Measurements from ENCODE around the gene ZMIZ1.

Gene ZMIZ1

GRCh38 chr10:79136236-79137005 lies 67.7 kb downstream of the ZMIZ1 start:
- peaks cover 26% of the 10 kb centered on the region for H3K4me1 ChIP-seq (ENCODE audit: control insufficient read depth, low read depth, low read length)
- no peak overlapping the region for H3K4me3 ChIP-seq (ENCODE audit: low read length)
- H3K27ac ChIP-seq (ENCODE audit: low read length): no peak overlapping the region
- no peak overlapping the region for H3K9ac ChIP-seq (ENCODE audit: low read length)
- no peaks in the 10 kb centered on the region for H3K27me3 ChIP-seq (ENCODE audit: control insufficient read depth, insufficient read depth, low read length)
- no peaks in the 10 kb centered on the region for H3K9me3 ChIP-seq (ENCODE audit: control insufficient read depth, low read depth, low read length)
- peaks cover 4% of the 10 kb centered on the region for H3K36me3 ChIP-seq (ENCODE audit: control insufficient read depth, low read depth, low read length)

DNA sequence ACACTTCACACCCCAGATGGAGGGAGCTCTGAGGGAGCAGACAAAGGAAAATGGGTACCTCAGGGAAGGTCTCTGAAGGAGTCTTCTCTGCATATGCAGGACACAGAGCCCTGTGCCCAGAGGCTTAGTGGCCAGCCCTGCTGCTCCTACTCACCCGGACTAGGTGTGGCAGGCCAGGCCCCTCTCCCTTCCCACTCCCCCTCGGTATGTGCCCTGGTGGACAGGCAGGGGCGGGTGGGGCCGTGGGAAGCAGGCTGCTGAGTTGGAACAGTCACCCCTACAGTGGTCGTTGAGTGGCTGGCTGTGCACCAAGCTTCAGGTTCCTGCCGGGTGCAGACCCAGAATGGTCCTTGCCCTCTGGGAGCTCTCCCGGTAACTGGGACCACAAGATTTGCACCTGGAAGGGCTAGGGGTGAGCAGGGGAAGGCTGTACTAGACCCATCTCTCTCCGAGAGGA lies 68.6 kb downstream of the ZMIZ1 start:
- Histone ChIP-seq H3K9ac (ENCODE audit: low read length) (no peak overlapping the region), H3K4me3 (ENCODE audit: low read length) (no peak overlapping the region), H3K9me3 (ENCODE audit: control insufficient read depth, low read depth, low read length) (no peaks in the 10 kb centered on the region), H3K27me3 (ENCODE audit: control insufficient read depth, insufficient read depth, low read length) (no peaks in the 10 kb centered on the region), H3K36me3 (ENCODE audit: control insufficient read depth, low read depth, low read length) (peaks cover 4% of the 10 kb centered on the region), H3K27ac (ENCODE audit: low read length) (no peak overlapping the region), H3K4me1 (ENCODE audit: control insufficient read depth, low read depth, low read length) (peaks cover 21% of the 10 kb centered on the region)

GRCh38 chr10:79137826-79138225 lies 69.1 kb downstream of the ZMIZ1 start:
- no peaks in the 10 kb centered on the region for H3K27me3 ChIP-seq (ENCODE audit: control insufficient read depth, insufficient read depth, low read length)
- peaks cover 16% of the 10 kb centered on the region for H3K4me1 ChIP-seq (ENCODE audit: control insufficient read depth, low read depth, low read length)
- no peaks in the 10 kb centered on the region for H3K9me3 ChIP-seq (ENCODE audit: control insufficient read depth, low read depth, low read length)
- no peak overlapping the region for H3K27ac ChIP-seq (ENCODE audit: low read length)
- no peak overlapping the region for H3K4me3 ChIP-seq (ENCODE audit: low read length)
- peaks cover 4% of the 10 kb centered on the region for H3K36me3 ChIP-seq (ENCODE audit: control insufficient read depth, low read depth, low read length)
- no peak overlapping the region for H3K9ac ChIP-seq (ENCODE audit: low read length)

DNA sequence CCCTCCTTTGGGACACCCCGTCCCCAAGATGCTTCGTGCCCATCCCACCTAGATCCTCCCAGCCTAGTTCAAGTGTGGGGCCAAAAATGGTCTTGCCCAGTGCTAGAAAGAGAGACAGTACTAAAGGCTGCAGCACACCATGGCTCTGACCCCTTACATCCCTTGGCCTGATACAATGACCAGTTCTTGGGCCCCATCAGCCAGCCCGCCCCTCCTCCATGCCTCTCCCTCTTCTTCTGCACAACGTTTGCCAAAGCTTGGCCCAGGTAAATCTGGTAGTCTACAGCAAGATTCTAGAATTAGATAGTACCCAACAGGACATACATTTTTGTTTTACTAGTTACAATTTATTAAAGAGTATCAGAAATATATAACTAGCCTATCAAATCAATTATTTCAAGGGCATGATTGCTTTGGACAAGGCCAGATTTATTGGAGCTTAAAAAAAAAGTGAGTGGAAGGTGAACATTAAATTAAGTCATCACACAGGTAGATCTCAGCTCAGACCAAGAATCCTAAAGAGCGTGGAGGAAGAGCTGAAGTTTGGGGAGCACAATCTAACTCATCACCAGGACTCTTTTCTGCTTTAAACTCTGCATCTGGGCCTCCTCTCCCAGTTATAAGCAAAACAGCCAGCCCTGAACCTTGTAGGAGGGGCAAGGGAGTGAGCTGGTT lies 69.8 kb downstream of the ZMIZ1 start:
- Histone ChIP-seq H3K9me3 (ENCODE audit: control insufficient read depth, low read depth, low read length) (no peaks in the 10 kb centered on the region), H3K9ac (ENCODE audit: low read length) (no peak overlapping the region), H3K27ac (ENCODE audit: low read length) (no peak overlapping the region)

DNA sequence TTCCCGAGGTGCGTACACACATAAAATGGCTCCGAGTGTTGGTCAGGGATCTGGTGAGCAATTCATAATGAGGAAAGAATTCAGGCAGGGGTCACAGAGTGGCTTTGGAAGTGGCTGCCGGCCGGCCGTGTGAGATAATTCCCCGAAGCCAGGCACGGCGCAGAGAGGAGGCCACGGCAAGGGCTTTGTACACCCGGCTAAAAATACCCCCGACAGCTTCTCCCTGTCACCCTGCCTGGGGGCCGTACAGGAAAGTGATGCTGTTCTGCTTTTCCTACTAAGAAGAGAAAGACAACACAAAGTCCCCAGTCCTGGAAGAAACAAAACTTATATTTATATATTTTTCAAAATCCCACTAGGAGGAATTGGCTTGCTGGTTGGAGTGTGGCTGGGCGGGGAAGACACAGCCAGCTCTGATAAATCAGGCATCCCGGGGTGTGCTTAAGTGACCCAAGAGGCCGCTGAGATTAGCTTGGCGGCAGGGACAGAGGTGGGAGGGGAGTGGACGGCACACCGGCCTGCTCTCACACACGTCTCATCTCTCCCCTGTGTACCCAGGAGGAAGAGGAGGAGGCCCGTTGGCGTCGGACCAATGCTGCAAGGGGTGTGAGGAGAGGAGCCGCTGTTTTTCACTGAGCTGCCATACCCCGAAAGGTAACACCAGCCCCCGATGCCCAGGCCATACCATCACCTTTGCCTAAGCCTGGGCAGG lies 70.5 kb downstream of the ZMIZ1 start:
- H3K9me3 ChIP-seq (ENCODE audit: control insufficient read depth, low read depth, low read length): no peaks in the 10 kb centered on the region
- no peaks in the 10 kb centered on the region for H3K27me3 ChIP-seq (ENCODE audit: control insufficient read depth, insufficient read depth, low read length)
- peaks cover 4% of the 10 kb centered on the region for H3K36me3 ChIP-seq (ENCODE audit: control insufficient read depth, low read depth, low read length)
- H3K4me1 ChIP-seq (ENCODE audit: control insufficient read depth, low read depth, low read length): peaks cover 11% of the 10 kb centered on the region
- no peak overlapping the region for H3K27ac ChIP-seq (ENCODE audit: low read length)
- H3K4me3 ChIP-seq (ENCODE audit: low read length): no peak overlapping the region
- no peak overlapping the region for H3K9ac ChIP-seq (ENCODE audit: low read length)

More for the DNA sequence above, 69.8 kb downstream of the ZMIZ1 start:
- Histone ChIP-seq H3K4me3 (ENCODE audit: low read length) (no peak overlapping the region), H3K27me3 (ENCODE audit: control insufficient read depth, insufficient read depth, low read length) (no peaks in the 10 kb centered on the region), H3K36me3 (ENCODE audit: control insufficient read depth, low read depth, low read length) (peaks cover 4% of the 10 kb centered on the region), H3K4me1 (ENCODE audit: control insufficient read depth, low read depth, low read length) (peaks cover 11% of the 10 kb centered on the region)

DNA sequence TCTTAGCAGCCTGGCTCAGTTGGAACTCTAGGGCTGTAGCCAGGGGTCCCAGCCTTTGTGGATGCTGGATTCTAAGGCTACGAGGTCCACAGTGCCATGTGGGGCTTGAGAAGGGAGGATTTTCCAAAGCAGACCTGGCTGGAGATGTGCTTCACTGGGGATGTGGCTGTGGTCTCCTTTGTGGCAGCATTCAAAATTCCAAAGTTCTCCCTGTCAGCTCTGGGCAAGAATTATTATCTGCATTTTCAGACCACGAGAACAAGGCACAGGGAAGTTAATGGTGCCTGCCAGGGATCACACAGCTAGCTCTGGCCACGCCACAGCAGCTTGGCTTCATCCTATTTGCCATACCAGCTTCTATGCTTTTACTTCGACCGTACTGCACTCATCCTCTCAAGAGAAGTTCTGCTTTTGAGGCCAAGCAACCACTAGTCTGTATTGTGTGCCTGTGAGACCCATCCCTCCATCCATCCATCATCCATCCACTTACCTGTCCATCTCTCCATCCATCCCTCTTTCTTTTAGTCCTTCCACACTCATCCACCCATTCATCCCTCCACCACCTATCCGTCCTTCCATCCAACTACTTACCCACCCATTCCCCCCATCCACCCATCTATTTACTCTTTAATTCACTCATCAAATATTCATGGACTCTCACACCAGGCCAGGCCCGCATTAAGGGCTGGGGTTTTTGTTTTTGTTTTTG lies 71.5 kb downstream of the ZMIZ1 start:
- Histone ChIP-seq H3K27ac (ENCODE audit: low read length) (no peak overlapping the region), H3K9me3 (ENCODE audit: control insufficient read depth, low read depth, low read length) (no peaks in the 10 kb centered on the region), H3K9ac (ENCODE audit: low read length) (no peak overlapping the region), H3K4me1 (ENCODE audit: control insufficient read depth, low read depth, low read length) (peaks cover 18% of the 10 kb centered on the region), H3K27me3 (ENCODE audit: control insufficient read depth, insufficient read depth, low read length) (no peaks in the 10 kb centered on the region), H3K36me3 (ENCODE audit: control insufficient read depth, low read depth, low read length) (peaks cover 4% of the 10 kb centered on the region), H3K4me3 (ENCODE audit: low read length) (no peak overlapping the region)

- peaks cover 4% of the 10 kb centered on the region for H3K36me3 ChIP-seq (ENCODE audit: control insufficient read depth, low read depth, low read length)
- no peak overlapping the region for H3K4me3 ChIP-seq (ENCODE audit: low read length)
- no peaks in the 10 kb centered on the region for H3K27me3 ChIP-seq (ENCODE audit: control insufficient read depth, insufficient read depth, low read length)
- H3K9me3 ChIP-seq (ENCODE audit: control insufficient read depth, low read depth, low read length): no peaks in the 10 kb centered on the region
- peaks cover 18% of the 10 kb centered on the region for H3K4me1 ChIP-seq (ENCODE audit: control insufficient read depth, low read depth, low read length)
- no peak overlapping the region for H3K27ac ChIP-seq (ENCODE audit: low read length)
- no peak overlapping the region for H3K9ac ChIP-seq (ENCODE audit: low read length)
Measured at GRCh38 chr10:79140855-79141254, 72.1 kb downstream of the ZMIZ1 start.

DNA sequence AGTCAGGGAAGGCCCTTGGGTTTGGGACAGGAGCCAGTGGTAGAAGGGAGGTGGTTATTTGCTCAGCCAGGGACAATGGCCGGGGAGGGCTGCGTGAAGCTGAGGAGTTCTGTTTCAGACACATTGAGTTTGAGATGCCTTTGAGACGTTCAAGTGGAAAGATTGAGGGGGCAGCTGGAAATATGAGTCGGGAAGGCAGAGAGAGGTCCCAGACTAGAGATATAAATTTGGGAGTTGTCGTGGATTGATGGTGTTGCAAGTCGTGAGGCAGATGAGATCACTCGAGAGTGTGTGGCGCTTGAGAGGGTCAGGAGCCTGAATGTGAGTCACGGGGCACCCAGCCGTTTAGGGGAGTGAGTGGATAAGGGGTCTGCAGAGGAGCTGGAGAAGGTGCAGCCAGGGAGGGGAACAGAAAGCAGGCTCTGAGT lies 73.3 kb downstream of the ZMIZ1 start:
- no peaks in the 10 kb centered on the region for H3K27me3 ChIP-seq (ENCODE audit: control insufficient read depth, insufficient read depth, low read length)
- peaks cover 18% of the 10 kb centered on the region for H3K4me1 ChIP-seq (ENCODE audit: control insufficient read depth, low read depth, low read length)
- H3K27ac ChIP-seq (ENCODE audit: low read length): no peak overlapping the region
- no peak overlapping the region for H3K9ac ChIP-seq (ENCODE audit: low read length)
- peaks cover 4% of the 10 kb centered on the region for H3K36me3 ChIP-seq (ENCODE audit: control insufficient read depth, low read depth, low read length)
- H3K9me3 ChIP-seq (ENCODE audit: control insufficient read depth, low read depth, low read length): no peaks in the 10 kb centered on the region
- H3K4me3 ChIP-seq (ENCODE audit: low read length): no peak overlapping the region

GRCh38 chr10:79142522-79143309 lies 74.0 kb downstream of the ZMIZ1 start:
- H3K4me3 ChIP-seq (ENCODE audit: low read length): no peak overlapping the region
- H3K36me3 ChIP-seq (ENCODE audit: control insufficient read depth, low read depth, low read length): peaks cover 4% of the 10 kb centered on the region
- no peak overlapping the region for H3K9ac ChIP-seq (ENCODE audit: low read length)
- H3K27me3 ChIP-seq (ENCODE audit: control insufficient read depth, insufficient read depth, low read length): no peaks in the 10 kb centered on the region
- H3K9me3 ChIP-seq (ENCODE audit: control insufficient read depth, low read depth, low read length): no peaks in the 10 kb centered on the region
- no peak overlapping the region for H3K27ac ChIP-seq (ENCODE audit: low read length)
- H3K4me1 ChIP-seq (ENCODE audit: control insufficient read depth, low read depth, low read length): peaks cover 14% of the 10 kb centered on the region

- Histone ChIP-seq H3K27ac (ENCODE audit: low read length) (no peak overlapping the region), H3K36me3 (ENCODE audit: control insufficient read depth, low read depth, low read length) (peaks cover 4% of the 10 kb centered on the region), H3K9me3 (ENCODE audit: control insufficient read depth, low read depth, low read length) (no peaks in the 10 kb centered on the region), H3K4me3 (ENCODE audit: low read length) (no peak overlapping the region), H3K4me1 (ENCODE audit: control insufficient read depth, low read depth, low read length) (peaks cover 14% of the 10 kb centered on the region), H3K9ac (ENCODE audit: low read length) (no peak overlapping the region), H3K27me3 (ENCODE audit: control insufficient read depth, insufficient read depth, low read length) (no peaks in the 10 kb centered on the region)
Measured at GRCh38 chr10:79143879-79144278, 75.1 kb downstream of the ZMIZ1 start.
